ENCODE results near the gene FADS6. TPM values are rescaled to one million over a fixed set of nuclear protein-coding genes. Genes with fewer than 3 reads are reported as not detected.
"Not testable (repeated sequence)": the region's sequence is repeated elsewhere in the genome, so short reads cannot be mapped to it uniquely, and the experiment has no call there.

Gene FADS6
- total RNA-seq, 1 experiment from 2014 or later, result not detected

DNA sequence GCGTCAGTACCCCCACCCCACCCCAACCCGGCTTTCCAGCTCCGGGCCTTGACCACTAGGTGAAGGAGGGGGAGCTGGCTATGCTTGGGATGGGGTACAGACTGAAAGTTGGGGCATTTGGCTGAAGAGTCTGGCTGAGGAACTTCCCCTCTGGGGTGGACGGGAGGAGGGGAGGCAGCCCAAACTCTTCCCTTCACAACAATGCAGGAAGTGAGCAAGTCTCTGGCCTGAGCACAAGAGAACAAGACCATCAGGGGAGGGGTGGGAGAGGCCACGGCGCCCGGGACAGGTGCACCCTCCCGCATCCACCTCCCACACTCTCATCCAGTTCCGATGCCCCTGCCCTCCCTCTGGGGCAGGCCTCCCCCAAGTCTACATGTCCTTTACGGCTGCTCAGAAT lies 24.0 kb upstream of the FADS6 start:
- peak; percentile 43 for DNase-seq
- H3K9ac ChIP-seq (ENCODE audit: low read length), result no peak overlapping the region
- H3K36me3 ChIP-seq (ENCODE audit: insufficient read depth, low read length), result no peaks in the 10 kb centered on the region
- no peaks in the 10 kb centered on the region for H3K79me2 ChIP-seq (ENCODE audit: low read length)
- H3K27ac ChIP-seq (ENCODE audit: low read length), result no peak overlapping the region
- H3K27me3 ChIP-seq (ENCODE audit: low read length), result no peaks in the 10 kb centered on the region
- H3K9me2 ChIP-seq (replicated peaks; ENCODE audit: insufficient read depth, low read length), result no peaks in the 10 kb centered on the region
- H3K4me3 ChIP-seq (ENCODE audit: low read length), result no peak overlapping the region
- no peak overlapping the region for H2AFZ ChIP-seq (ENCODE audit: low read length)
- no peaks in the 10 kb centered on the region for H4K20me1 ChIP-seq (ENCODE audit: insufficient read depth, low read depth, low read length)
- no peaks in the 10 kb centered on the region for H3K4me1 ChIP-seq (ENCODE audit: low read length)
- no peaks in the 10 kb centered on the region for H3K9me3 ChIP-seq (ENCODE audit: low read length)
- H3K4me2 ChIP-seq (ENCODE audit: low read depth, low read length, poor library complexity, severe bottlenecking), result no peak overlapping the region

DNA sequence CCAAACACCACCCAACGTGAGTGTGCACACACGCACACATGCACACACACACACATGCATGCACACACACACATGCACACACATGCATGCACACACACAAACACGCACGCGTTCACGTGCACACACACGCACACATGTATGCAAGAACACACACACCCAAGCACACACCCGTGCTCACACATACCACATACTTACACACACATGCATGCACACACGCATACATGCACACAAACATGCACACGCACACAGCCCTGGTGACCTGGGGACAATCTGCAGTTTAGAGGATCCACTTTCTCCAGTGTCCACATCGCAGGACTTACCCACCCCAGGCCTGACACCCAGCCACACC lies 23.4 kb upstream of the FADS6 start:
- Histone ChIP-seq H3K27me3 (ENCODE audit: low read length) (no peaks in the 10 kb centered on the region), H2AFZ (ENCODE audit: low read length) (no peak overlapping the region), H3K9ac (ENCODE audit: low read length) (no peak overlapping the region)

DNA sequence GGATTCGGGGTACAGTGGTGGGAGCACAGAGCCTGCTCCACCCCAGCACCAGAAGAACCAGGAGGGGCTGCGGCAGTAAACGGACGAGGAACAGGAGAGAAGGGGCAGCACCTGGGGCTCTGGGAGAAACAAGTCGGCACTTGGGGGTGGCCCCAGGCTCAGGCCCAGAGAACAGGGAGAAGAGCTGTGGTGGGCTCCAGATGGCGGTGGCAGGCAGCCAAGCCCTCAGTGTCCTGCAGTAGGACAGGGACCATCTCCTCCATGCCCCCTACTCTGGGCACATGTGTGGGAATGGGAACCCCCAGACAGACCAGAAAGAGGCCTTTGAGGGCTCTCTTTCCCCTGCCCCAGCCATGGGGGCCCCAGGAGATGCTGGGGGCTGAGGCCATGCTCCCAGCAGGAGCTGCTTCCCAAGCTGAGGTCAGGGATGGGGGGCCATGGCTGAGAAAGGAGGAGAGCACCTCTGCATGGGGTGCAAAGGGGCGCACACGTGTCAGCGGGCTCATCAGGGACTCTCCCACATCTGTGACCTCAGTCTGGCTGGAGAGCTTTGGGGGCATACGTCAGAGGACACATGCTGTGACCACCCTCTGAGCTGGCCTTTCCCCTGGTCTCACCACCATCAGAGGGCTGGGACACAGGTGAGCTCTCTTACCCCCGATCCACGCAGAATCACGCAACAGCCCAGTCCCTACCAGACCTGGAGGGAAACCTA lies 22.9 kb upstream of the FADS6 start:
- H3K79me2 ChIP-seq (ENCODE audit: low read length), result no peaks in the 10 kb centered on the region
- H3K4me2 ChIP-seq (ENCODE audit: low read depth, low read length, poor library complexity, severe bottlenecking), result no peak overlapping the region
- H3K4me3 ChIP-seq (ENCODE audit: low read length), result no peak overlapping the region
- H3K27ac ChIP-seq (ENCODE audit: low read length), result no peak overlapping the region
- H3K9me2 ChIP-seq (replicated peaks; ENCODE audit: insufficient read depth, low read length), result no peaks in the 10 kb centered on the region
- no peak overlapping the region for H2AFZ ChIP-seq (ENCODE audit: low read length)
- no peaks in the 10 kb centered on the region for H3K4me1 ChIP-seq (ENCODE audit: low read length)
- H3K27me3 ChIP-seq (ENCODE audit: low read length), result no peaks in the 10 kb centered on the region
- H3K36me3 ChIP-seq (ENCODE audit: insufficient read depth, low read length), result no peaks in the 10 kb centered on the region
- DNase-seq, result no peak
- no peak overlapping the region for H3K9ac ChIP-seq (ENCODE audit: low read length)
- no peaks in the 10 kb centered on the region for H4K20me1 ChIP-seq (ENCODE audit: insufficient read depth, low read depth, low read length)
- H3K9me3 ChIP-seq (ENCODE audit: low read length), result no peaks in the 10 kb centered on the region

More for the DNA sequence above, 23.4 kb upstream of the FADS6 start:
- H3K4me2 ChIP-seq (ENCODE audit: low read depth, low read length, poor library complexity, severe bottlenecking), result no peak overlapping the region
- no peaks in the 10 kb centered on the region for H3K4me1 ChIP-seq (ENCODE audit: low read length)
- no peak overlapping the region for H3K4me3 ChIP-seq (ENCODE audit: low read length)
- DNase-seq, result no peak
- H4K20me1 ChIP-seq (ENCODE audit: insufficient read depth, low read depth, low read length), result no peaks in the 10 kb centered on the region
- no peak overlapping the region for H3K27ac ChIP-seq (ENCODE audit: low read length)
- no peaks in the 10 kb centered on the region for H3K9me2 ChIP-seq (replicated peaks; ENCODE audit: insufficient read depth, low read length)
- no peaks in the 10 kb centered on the region for H3K36me3 ChIP-seq (ENCODE audit: insufficient read depth, low read length)
- no peaks in the 10 kb centered on the region for H3K9me3 ChIP-seq (ENCODE audit: low read length)
- no peaks in the 10 kb centered on the region for H3K79me2 ChIP-seq (ENCODE audit: low read length)

DNA sequence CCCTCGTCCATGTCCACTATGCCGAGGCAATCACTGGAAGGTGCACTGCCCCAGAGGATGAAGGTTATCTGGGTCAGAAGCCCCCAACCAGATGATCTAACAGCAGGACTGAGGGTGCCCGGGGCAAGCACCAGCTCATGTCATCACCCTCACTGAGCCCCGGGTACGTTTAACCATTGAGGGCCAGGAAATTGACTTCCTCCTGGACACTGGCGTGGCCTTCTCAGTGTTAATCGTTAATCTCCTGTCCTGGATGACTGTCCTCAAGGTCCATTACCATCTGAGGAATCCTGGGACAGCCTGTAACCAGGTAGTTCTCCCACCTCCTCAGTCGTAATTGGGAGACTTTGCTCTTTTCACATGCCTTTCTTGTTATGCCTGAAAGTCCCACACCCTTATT lies 18.0 kb upstream of the FADS6 start:
- H3K79me2 ChIP-seq (ENCODE audit: low read length); H3K4me1 ChIP-seq (ENCODE audit: low read length); H3K9me2 ChIP-seq (replicated peaks; ENCODE audit: insufficient read depth, low read length); H3K36me3 ChIP-seq (ENCODE audit: insufficient read depth, low read length); H3K27me3 ChIP-seq (ENCODE audit: low read length); H3K4me3 ChIP-seq (ENCODE audit: low read length); H3K4me2 ChIP-seq (ENCODE audit: low read depth, low read length, poor library complexity, severe bottlenecking); H2AFZ ChIP-seq (ENCODE audit: low read length); H3K9ac ChIP-seq (ENCODE audit: low read length); DNase-seq; H3K9me3 ChIP-seq (ENCODE audit: low read length); H4K20me1 ChIP-seq (ENCODE audit: insufficient read depth, low read depth, low read length); H3K27ac ChIP-seq (ENCODE audit: low read length): not testable (repeated sequence)

DNA sequence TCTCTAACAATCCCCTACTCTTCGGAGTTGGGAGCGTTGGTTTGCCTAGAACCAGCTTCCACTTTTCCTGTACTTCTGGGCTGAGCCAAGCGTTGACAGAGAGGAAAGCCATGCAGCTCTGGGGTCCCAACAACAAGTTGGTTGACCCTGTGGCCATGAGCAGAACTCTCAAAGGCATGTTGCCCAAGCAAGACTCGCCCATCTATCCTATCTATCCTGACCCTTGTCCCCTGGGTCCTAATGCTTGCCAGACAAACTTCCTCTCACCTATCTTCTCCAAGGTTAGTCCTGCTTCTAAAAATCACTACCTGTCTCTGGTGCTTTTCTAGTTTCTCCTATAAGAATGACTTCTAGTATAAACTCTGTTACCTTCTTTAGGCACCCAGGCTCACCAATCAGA lies 15.7 kb upstream of the FADS6 start:
- not testable (repeated sequence) for H3K9me2 ChIP-seq (replicated peaks; ENCODE audit: insufficient read depth, low read length); H3K27ac ChIP-seq (ENCODE audit: low read length); H3K4me1 ChIP-seq (ENCODE audit: low read length); H4K20me1 ChIP-seq (ENCODE audit: insufficient read depth, low read depth, low read length); DNase-seq; H3K4me2 ChIP-seq (ENCODE audit: low read depth, low read length, poor library complexity, severe bottlenecking); H3K9ac ChIP-seq (ENCODE audit: low read length); H3K79me2 ChIP-seq (ENCODE audit: low read length); H3K9me3 ChIP-seq (ENCODE audit: low read length); H3K27me3 ChIP-seq (ENCODE audit: low read length); H3K36me3 ChIP-seq (ENCODE audit: insufficient read depth, low read length); H2AFZ ChIP-seq (ENCODE audit: low read length); H3K4me3 ChIP-seq (ENCODE audit: low read length)

DNA sequence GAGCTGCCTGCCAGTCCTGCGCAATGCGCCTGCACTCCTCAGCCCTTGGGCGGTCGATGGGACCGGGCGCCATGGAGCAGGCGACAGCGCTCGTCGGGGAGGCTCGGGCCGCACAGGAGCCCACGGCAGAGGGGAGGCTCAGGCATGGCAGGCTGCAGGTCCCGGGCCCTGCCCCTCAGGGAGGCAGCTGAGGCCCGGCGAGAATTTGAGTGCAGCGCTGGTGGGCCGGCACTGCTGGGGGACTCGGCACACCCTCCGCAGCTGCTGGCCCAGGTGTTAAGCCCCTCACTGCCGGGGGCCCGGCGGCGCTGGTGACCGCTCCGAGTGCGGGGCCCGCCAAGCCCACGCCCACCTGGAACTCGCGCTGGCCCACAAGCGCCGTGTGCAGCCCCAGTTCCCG lies 13.6 kb upstream of the FADS6 start:
- H2AFZ ChIP-seq (ENCODE audit: low read length), result no peak overlapping the region
- no peaks in the 10 kb centered on the region for H3K9me3 ChIP-seq (ENCODE audit: low read length)
- H3K27ac ChIP-seq (ENCODE audit: low read length), result no peak overlapping the region
- no peaks in the 10 kb centered on the region for H3K79me2 ChIP-seq (ENCODE audit: low read length)
- H4K20me1 ChIP-seq (ENCODE audit: insufficient read depth, low read depth, low read length), result no peaks in the 10 kb centered on the region
- no peaks in the 10 kb centered on the region for H3K4me1 ChIP-seq (ENCODE audit: low read length)
- no peaks in the 10 kb centered on the region for H3K9me2 ChIP-seq (replicated peaks; ENCODE audit: insufficient read depth, low read length)
- no peak overlapping the region for H3K4me2 ChIP-seq (ENCODE audit: low read depth, low read length, poor library complexity, severe bottlenecking)
- no peaks in the 10 kb centered on the region for H3K27me3 ChIP-seq (ENCODE audit: low read length)
- no peaks in the 10 kb centered on the region for H3K36me3 ChIP-seq (ENCODE audit: insufficient read depth, low read length)
- DNase-seq, result no peak
- H3K4me3 ChIP-seq (ENCODE audit: low read length), result no peak overlapping the region
- no peak overlapping the region for H3K9ac ChIP-seq (ENCODE audit: low read length)

DNA sequence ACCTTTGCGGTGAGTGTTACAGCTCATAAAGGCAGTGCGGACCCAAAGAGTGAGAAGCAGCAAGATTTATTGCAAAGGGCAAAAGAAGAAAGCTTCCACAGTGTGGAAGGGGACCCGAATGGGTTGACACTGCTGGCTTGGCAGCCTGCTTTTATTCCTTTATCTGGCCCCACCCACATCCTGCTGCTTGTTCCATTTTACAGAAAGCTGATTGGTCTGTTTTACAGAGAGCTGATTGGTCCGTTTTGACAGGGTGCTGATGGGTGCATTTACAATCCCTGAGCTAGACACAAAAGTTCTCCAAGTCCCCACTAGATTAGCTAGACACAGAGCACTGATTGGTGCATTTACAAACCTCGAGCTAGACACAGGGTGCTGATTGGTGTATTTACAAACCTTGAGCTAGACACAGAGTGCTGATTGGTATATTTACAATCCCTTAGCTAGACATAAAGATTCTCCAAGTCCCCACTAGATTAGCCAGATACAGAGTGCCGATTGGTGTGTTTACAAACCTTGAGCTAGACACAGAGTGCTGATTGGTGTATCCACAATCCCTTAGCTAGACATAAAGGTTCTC lies 12.9 kb upstream of the FADS6 start:
- H3K9me2 ChIP-seq (replicated peaks; ENCODE audit: insufficient read depth, low read length); H2AFZ ChIP-seq (ENCODE audit: low read length); H3K79me2 ChIP-seq (ENCODE audit: low read length); H3K9me3 ChIP-seq (ENCODE audit: low read length); H3K4me2 ChIP-seq (ENCODE audit: low read depth, low read length, poor library complexity, severe bottlenecking); H3K4me1 ChIP-seq (ENCODE audit: low read length); H3K4me3 ChIP-seq (ENCODE audit: low read length); H3K27me3 ChIP-seq (ENCODE audit: low read length); H3K9ac ChIP-seq (ENCODE audit: low read length); H3K36me3 ChIP-seq (ENCODE audit: insufficient read depth, low read length); H4K20me1 ChIP-seq (ENCODE audit: insufficient read depth, low read depth, low read length); H3K27ac ChIP-seq (ENCODE audit: low read length): not testable (repeated sequence)
- peak; percentile 56 for DNase-seq

DNA sequence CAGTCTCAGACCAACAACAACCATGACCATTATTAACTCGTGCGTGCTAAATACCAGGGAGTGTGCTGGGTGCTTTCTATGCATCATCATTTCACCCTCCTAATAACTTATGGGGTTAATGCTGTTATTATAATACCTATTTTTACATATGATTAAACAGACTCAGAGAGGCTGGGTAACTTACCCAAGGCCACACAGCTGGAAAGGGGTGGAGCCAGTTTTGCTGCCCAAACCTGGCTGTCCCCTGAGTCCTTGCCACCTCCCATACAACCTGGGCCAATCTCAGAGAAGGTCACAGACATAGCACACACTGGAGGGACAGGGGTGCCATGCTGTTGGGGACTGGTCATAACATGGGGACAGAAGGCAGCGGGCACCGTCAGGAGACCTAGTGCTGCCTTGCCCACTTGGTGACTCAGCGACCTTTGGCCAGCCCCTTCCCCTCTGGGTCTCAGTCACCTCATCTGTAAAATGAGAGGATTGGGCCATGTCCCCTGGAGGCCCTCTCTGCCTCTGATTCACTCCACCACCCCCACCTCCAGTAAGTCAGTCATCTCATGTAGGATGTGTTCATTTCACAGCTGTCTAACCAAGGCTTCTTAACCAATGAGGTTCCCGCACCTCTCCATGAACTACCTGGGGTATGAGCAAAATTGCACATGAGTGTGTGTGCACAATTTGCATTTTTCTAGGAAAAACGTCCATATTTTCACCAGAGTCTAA lies 11.4 kb upstream of the FADS6 start:
- Histone ChIP-seq H3K4me2 (ENCODE audit: low read depth, low read length, poor library complexity, severe bottlenecking) (no peak overlapping the region), H3K36me3 (ENCODE audit: insufficient read depth, low read length) (no peaks in the 10 kb centered on the region), H3K9ac (ENCODE audit: low read length) (no peak overlapping the region), H3K9me3 (ENCODE audit: low read length) (no peaks in the 10 kb centered on the region), H4K20me1 (ENCODE audit: insufficient read depth, low read depth, low read length) (no peaks in the 10 kb centered on the region), H3K9me2 (replicated peaks; ENCODE audit: insufficient read depth, low read length) (no peaks in the 10 kb centered on the region), H2AFZ (ENCODE audit: low read length) (no peak overlapping the region), H3K27ac (ENCODE audit: low read length) (no peak overlapping the region), H3K4me1 (ENCODE audit: low read length) (no peaks in the 10 kb centered on the region), H3K4me3 (ENCODE audit: low read length) (no peak overlapping the region), H3K27me3 (ENCODE audit: low read length) (no peaks in the 10 kb centered on the region), H3K79me2 (ENCODE audit: low read length) (no peaks in the 10 kb centered on the region)
- no peak for DNase-seq

Data from Karpas-422 (cell line).